ENCODE measurements around the gene ITGB7. TPM values are rescaled to one million over a fixed set of nuclear protein-coding genes. Genes with fewer than 3 reads are reported as not detected.

ITGB7 gene
- total RNA-seq, 4 donors from 2014 or later: 2.0 to 3.8 (median 2.4) TPM; not detected in 1

- peaks cover 0 to 6% of the 10 kb centered on the region in 2 donors for H3K4me1 ChIP-seq
- no peak overlapping the region for H3K27ac ChIP-seq
- H3K36me3 ChIP-seq: no peaks in the 10 kb centered on the region
- no peaks in the 10 kb centered on the region for H3K9me3 ChIP-seq
- intact Hi-C loops (cut with DNase I; ENCODE audit: low total_unique reads): no loop called here
- no peak for DNase-seq
- no peak overlapping the region for H3K4me3 ChIP-seq
- TF ChIP-seq POLR2A (IDR thresholded peaks at IDR 0.05): no peak
- TF ChIP-seq, protein P1, sequence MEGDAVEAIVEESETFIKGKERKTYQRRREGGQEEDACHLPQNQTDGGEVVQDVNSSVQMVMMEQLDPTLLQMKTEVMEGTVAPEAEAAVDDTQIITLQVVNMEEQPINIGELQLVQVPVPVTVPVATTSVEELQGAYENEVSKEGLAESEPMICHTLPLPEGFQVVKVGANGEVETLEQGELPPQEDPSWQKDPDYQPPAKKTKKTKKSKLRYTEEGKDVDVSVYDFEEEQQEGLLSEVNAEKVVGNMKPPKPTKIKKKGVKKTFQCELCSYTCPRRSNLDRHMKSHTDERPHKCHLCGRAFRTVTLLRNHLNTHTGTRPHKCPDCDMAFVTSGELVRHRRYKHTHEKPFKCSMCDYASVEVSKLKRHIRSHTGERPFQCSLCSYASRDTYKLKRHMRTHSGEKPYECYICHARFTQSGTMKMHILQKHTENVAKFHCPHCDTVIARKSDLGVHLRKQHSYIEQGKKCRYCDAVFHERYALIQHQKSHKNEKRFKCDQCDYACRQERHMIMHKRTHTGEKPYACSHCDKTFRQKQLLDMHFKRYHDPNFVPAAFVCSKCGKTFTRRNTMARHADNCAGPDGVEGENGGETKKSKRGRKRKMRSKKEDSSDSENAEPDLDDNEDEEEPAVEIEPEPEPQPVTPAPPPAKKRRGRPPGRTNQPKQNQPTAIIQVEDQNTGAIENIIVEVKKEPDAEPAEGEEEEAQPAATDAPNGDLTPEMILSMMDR (IDR thresholded peaks at IDR 0.05): no peak
- H3K27me3 ChIP-seq: no peaks in the 10 kb centered on the region
Observed at GRCh38 chr12:53200458-53201176, 6.4 kb downstream of the ITGB7 start.

GRCh38 chr12:53200107-53200457 is 7.0 kb downstream of the ITGB7 start:
- Histone ChIP-seq H3K4me3 (no peak overlapping the region), H3K4me1 (peaks cover 0 to 6% of the 10 kb centered on the region in 2 donors), H3K27me3 (no peaks in the 10 kb centered on the region), H3K27ac (no peak overlapping the region), H3K9me3 (no peaks in the 10 kb centered on the region), H3K36me3 (no peaks in the 10 kb centered on the region)
- no peak for TF ChIP-seq POLR2A (IDR thresholded peaks at IDR 0.05)
- TF ChIP-seq, protein P1 (IDR thresholded peaks at IDR 0.05): no peak
- intact Hi-C loops (cut with DNase I; ENCODE audit: low total_unique reads): no loop called here
- no peak for DNase-seq

- Histone ChIP-seq H3K4me3 (no peak overlapping the region), H3K4me1 (peaks cover 0 to 6% of the 10 kb centered on the region in 2 donors), H3K27me3 (no peaks in the 10 kb centered on the region), H3K36me3 (no peaks in the 10 kb centered on the region), H3K27ac (no peak overlapping the region), H3K9me3 (no peaks in the 10 kb centered on the region)
- intact Hi-C loops (cut with DNase I; ENCODE audit: low total_unique reads): loop anchor here (10.0 kb wide), 1 partner anchor 135 kb away; no protein-coding TSS in a partner anchor
- TF ChIP-seq POLR2A (IDR thresholded peaks at IDR 0.05): no peak
- TF ChIP-seq, protein P1 (IDR thresholded peaks at IDR 0.05): no peak
- DNase-seq: no peak
Observed at GRCh38 chr12:53199700-53200099, 7.4 kb downstream of the ITGB7 start.

GRCh38 chr12:53198486-53199110 is 8.5 kb downstream of the ITGB7 start:
- Histone ChIP-seq H3K27ac (no peak overlapping the region), H3K4me1 (peaks cover 0 to 6% of the 10 kb centered on the region in 2 donors), H3K36me3 (no peaks in the 10 kb centered on the region), H3K27me3 (no peaks in the 10 kb centered on the region), H3K4me3 (no peak overlapping the region), H3K9me3 (no peaks in the 10 kb centered on the region)
- no peak for DNase-seq
- intact Hi-C loops (cut with DNase I; ENCODE audit: low total_unique reads): loop anchor here (10.0 kb wide), 1 partner anchor 134 kb away; no protein-coding TSS in a partner anchor
- TF ChIP-seq, protein P1 (IDR thresholded peaks at IDR 0.05): no peak
- TF ChIP-seq POLR2A (IDR thresholded peaks at IDR 0.05): no peak

DNA sequence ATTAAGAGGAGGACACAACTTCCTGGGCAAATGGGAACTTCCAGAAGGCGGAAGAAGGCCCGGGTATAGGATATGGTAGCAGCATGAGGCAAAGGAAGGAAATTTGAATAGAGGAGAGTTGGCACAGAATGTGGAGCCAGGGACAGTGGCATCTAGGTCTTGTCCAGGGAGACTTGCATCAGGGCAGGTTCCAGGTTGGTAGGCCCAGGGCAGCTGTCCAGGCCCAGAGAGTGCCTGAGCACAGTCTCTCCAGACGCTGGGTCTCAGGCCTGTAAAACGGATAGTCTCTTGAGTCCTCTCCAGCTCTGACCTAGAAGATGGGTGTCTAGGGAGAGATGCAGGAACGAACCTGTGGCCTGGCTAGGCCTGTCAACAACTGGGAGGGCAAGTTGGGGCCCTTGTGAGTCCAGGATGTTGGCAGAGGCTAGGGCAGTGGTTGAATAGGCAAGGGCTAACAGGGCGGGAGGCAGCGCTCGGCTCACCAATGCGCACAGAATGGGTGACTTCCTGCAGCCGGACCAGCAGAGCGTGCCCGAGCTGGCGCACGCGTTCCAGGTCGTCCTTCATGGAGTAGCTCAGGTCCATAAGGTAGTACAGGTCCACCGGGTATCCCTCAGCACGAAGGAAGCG is 9.9 kb downstream of the ITGB7 start:
- no peak overlapping the region for H3K4me3 ChIP-seq
- no peaks in the 10 kb centered on the region for H3K27me3 ChIP-seq
- DNase-seq: no peak
- intact Hi-C loops (cut with DNase I; ENCODE audit: low total_unique reads): loop anchor here (10.0 kb wide), 1 partner anchor 132 kb away; no protein-coding TSS in a partner anchor
- TF ChIP-seq, protein P1 (IDR thresholded peaks at IDR 0.05): no peak
- no peak for TF ChIP-seq POLR2A (IDR thresholded peaks at IDR 0.05)
- H3K9me3 ChIP-seq: no peaks in the 10 kb centered on the region
- H3K27ac ChIP-seq: no peak overlapping the region
- no peaks in the 10 kb centered on the region for H3K36me3 ChIP-seq
- H3K4me1 ChIP-seq: peaks cover 0 to 6% of the 10 kb centered on the region in 2 donors
